NCI-H2107 treated with DMSO at 0.1 percent for 48 hours (cell line): ENCODE data around the gene CEP295NL.
"Not testable (repeated sequence)": the region's sequence is repeated elsewhere in the genome, so short reads cannot be mapped to it uniquely, and the experiment has no call there.

Experiments used
- DNase-seq: peaks from one replicate; lab custom pipeline; 2025; ENCODE audit not compliant: unreplicated experiment; lab: John Stamatoyannopoulos, UW

Gene CEP295NL

GRCh38 chr17:78868391-78868790, 34.6 kb downstream of the CEP295NL start:
- DNase-seq = no peak

- DNase-seq = not testable (repeated sequence)
Observed at GRCh38 chr17:78867046-78867445, 36.0 kb downstream of the CEP295NL start.

- peak; percentile 37 for DNase-seq
Observed at GRCh38 chr17:78865682-78866390, 37.2 kb downstream of the CEP295NL start.

GRCh38 chr17:78864117-78864516, 38.9 kb downstream of the CEP295NL start:
- no peak for DNase-seq

- DNase-seq = no peak
Observed at GRCh38 chr17:78862073-78863023, 40.7 kb downstream of the CEP295NL start.

- no peak for DNase-seq
Observed at GRCh38 chr17:78861229-78861628, 41.8 kb downstream of the CEP295NL start.

- DNase-seq = no peak
Observed at GRCh38 chr17:78859051-78859450, 44.0 kb downstream of the CEP295NL start.

GRCh38 chr17:78857266-78857665, 45.7 kb downstream of the CEP295NL start:
- no peak for DNase-seq

- no peak for DNase-seq
Observed at GRCh38 chr17:78855561-78856165, 47.3 kb downstream of the CEP295NL start.

GRCh38 chr17:78854508-78854907, 48.5 kb downstream of the CEP295NL start:
- DNase-seq = no peak

- DNase-seq = no peak
Observed at GRCh38 chr17:78853926-78854394, 49.0 kb downstream of the CEP295NL start.

GRCh38 chr17:78852709-78853121, 50.3 kb downstream of the CEP295NL start:
- DNase-seq = no peak

- no peak for DNase-seq
Observed at GRCh38 chr17:78849026-78849425, 54.0 kb downstream of the CEP295NL start.

- no peak for DNase-seq
Observed at GRCh38 chr17:78847052-78847451, 55.9 kb downstream of the CEP295NL start.

- no peak for DNase-seq
Observed at GRCh38 chr17:78844301-78845005, 58.5 kb downstream of the CEP295NL start.

GRCh38 chr17:78842881-78843565, 60.0 kb downstream of the CEP295NL start:
- DNase-seq = peak; percentile 17

- peak; percentile 91 for DNase-seq
Observed at GRCh38 chr17:78840780-78841611, 62.0 kb downstream of the CEP295NL start, which contains the start of gene USP36. USP36 (minus strand) TSS chr17:78840814; CDS start chr17:78836363, 4,451 bp downstream.
